ENCODE results near the gene FHIT. TPM values are rescaled to one million over a fixed set of nuclear protein-coding genes. Genes with fewer than 3 reads are reported as not detected.

Gene FHIT
- polyA plus RNA-seq, 1 of the 3 experiments (the other 2 are of a cell fraction): 0.41 TPM

DNA sequence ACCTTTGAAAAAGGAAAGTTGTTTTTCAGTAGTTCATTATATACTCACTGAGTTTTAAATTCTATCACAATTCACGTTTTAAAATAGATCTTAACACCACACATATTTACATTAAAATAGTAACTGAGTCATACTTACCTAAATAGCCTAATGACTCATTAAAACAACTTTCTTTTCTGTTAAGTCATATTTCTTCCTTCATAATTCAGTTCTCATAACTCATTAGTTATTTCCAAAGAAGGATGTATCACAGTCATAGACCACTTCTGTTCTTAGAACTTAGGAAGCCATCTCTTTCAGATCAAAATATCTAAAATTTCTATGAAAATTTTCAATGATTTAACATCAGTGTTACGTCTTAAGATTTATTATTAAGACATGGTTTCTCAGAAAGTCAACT is 885.9 kb downstream of the FHIT start (continued):
- TF ChIP-seq, protein P1, sequence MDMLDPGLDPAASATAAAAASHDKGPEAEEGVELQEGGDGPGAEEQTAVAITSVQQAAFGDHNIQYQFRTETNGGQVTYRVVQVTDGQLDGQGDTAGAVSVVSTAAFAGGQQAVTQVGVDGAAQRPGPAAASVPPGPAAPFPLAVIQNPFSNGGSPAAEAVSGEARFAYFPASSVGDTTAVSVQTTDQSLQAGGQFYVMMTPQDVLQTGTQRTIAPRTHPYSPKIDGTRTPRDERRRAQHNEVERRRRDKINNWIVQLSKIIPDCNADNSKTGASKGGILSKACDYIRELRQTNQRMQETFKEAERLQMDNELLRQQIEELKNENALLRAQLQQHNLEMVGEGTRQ (IDR thresholded peaks at IDR 0.05; ENCODE audit: borderline replicate concordance, low read depth, low read length): no peak
- no peak for TF ChIP-seq SIN3A (IDR thresholded peaks at IDR 0.05; ENCODE audit: borderline replicate concordance, low read depth, low read length)

DNA sequence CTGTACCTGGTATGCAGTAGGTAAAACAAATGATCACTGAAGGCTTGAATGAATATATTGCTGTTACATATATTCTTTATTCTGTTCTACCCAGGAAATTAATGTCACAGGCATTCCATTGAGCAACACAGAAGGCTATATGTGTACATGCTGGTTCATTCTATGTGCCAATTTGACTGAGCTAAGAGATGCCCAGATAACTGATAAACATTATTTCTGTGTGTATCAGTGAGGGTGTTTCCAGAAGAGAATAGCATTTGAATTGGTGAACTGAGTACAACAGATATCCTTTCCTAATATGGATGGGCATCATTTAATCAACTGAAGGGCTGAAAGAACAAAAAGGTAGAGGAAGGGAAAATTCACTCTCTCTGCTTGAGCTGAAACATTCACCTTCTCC is 886.8 kb downstream of the FHIT start:
- Histone ChIP-seq H3K4me1 (ENCODE audit: control insufficient read depth in 1 of 2, insufficient read depth in 2 of 2, low read depth in 1 of 2, low read length in 1 of 2) (no peaks in the 10 kb centered on the region), H3K36me3 (replicated peaks in 1 of 2; ENCODE audit: control insufficient read depth in 1 of 2, insufficient read depth in 2 of 2, low read length in 1 of 2) (no peaks in the 10 kb centered on the region), H3K9me2 (no peaks in the 10 kb centered on the region), H3K79me2 (ENCODE audit: insufficient read depth) (no peaks in the 10 kb centered on the region), H3K4me2 (no peak overlapping the region), H3K27ac (ENCODE audit: low read depth in 2 of 2, low read length in 1 of 2) (no peak overlapping the region), H3K9ac (no peak overlapping the region), H3K27me3 (ENCODE audit: insufficient read depth) (no peaks in the 10 kb centered on the region), H4K20me1 (ENCODE audit: insufficient read depth) (no peaks in the 10 kb centered on the region), H3F3A (replicated peaks; ENCODE audit: insufficient read depth) (no peaks in the 10 kb centered on the region), H3K4me3 (ENCODE audit: low read depth in 2 of 2, low read length in 1 of 2) (no peak overlapping the region), H2AFZ (ENCODE audit: low read depth) (no peak overlapping the region), H3K9me3 (no peaks in the 10 kb centered on the region)
- CTCF ChIA-PET: no interaction called here
- DNase-seq: no peak
- no peak for TF ChIP-seq RAD21 (IDR thresholded peaks at IDR 0.05; ENCODE audit: low read length)
- TF ChIP-seq, protein P2, sequence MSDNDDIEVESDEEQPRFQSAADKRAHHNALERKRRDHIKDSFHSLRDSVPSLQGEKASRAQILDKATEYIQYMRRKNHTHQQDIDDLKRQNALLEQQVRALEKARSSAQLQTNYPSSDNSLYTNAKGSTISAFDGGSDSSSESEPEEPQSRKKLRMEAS (IDR thresholded peaks at IDR 0.05; ENCODE audit: low read depth): no peak
- TF ChIP-seq YY1 (IDR thresholded peaks at IDR 0.05; ENCODE audit: low read depth): no peak
- TF ChIP-seq FOXM1 (IDR thresholded peaks at IDR 0.05; ENCODE audit: low read depth): no peak
- no peak for TF ChIP-seq TCF12 (IDR thresholded peaks at IDR 0.05)
- no peak for TF ChIP-seq JUND (IDR thresholded peaks at IDR 0.05)
- TF ChIP-seq SMC3 (IDR thresholded peaks at IDR 0.05; ENCODE audit: low read depth, low read length): no peak
- no peak for TF ChIP-seq EP300 (IDR thresholded peaks at IDR 0.05; ENCODE audit: borderline replicate concordance in 1 of 2, low read depth in 1 of 2, low read length in 1 of 2)
- no peak for TF ChIP-seq MXI1 (IDR thresholded peaks at IDR 0.05; ENCODE audit: low read depth, low read length)
- no peak for TF ChIP-seq ELF1 (IDR thresholded peaks at IDR 0.05)
- TF ChIP-seq, protein P1 (IDR thresholded peaks at IDR 0.05; ENCODE audit: borderline replicate concordance, low read depth, low read length): no peak
- TF ChIP-seq, protein P3, sequence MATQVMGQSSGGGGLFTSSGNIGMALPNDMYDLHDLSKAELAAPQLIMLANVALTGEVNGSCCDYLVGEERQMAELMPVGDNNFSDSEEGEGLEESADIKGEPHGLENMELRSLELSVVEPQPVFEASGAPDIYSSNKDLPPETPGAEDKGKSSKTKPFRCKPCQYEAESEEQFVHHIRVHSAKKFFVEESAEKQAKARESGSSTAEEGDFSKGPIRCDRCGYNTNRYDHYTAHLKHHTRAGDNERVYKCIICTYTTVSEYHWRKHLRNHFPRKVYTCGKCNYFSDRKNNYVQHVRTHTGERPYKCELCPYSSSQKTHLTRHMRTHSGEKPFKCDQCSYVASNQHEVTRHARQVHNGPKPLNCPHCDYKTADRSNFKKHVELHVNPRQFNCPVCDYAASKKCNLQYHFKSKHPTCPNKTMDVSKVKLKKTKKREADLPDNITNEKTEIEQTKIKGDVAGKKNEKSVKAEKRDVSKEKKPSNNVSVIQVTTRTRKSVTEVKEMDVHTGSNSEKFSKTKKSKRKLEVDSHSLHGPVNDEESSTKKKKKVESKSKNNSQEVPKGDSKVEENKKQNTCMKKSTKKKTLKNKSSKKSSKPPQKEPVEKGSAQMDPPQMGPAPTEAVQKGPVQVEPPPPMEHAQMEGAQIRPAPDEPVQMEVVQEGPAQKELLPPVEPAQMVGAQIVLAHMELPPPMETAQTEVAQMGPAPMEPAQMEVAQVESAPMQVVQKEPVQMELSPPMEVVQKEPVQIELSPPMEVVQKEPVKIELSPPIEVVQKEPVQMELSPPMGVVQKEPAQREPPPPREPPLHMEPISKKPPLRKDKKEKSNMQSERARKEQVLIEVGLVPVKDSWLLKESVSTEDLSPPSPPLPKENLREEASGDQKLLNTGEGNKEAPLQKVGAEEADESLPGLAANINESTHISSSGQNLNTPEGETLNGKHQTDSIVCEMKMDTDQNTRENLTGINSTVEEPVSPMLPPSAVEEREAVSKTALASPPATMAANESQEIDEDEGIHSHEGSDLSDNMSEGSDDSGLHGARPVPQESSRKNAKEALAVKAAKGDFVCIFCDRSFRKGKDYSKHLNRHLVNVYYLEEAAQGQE (IDR thresholded peaks at IDR 0.05; ENCODE audit: low read depth, low read length): no peak
- TF ChIP-seq, protein P4, sequence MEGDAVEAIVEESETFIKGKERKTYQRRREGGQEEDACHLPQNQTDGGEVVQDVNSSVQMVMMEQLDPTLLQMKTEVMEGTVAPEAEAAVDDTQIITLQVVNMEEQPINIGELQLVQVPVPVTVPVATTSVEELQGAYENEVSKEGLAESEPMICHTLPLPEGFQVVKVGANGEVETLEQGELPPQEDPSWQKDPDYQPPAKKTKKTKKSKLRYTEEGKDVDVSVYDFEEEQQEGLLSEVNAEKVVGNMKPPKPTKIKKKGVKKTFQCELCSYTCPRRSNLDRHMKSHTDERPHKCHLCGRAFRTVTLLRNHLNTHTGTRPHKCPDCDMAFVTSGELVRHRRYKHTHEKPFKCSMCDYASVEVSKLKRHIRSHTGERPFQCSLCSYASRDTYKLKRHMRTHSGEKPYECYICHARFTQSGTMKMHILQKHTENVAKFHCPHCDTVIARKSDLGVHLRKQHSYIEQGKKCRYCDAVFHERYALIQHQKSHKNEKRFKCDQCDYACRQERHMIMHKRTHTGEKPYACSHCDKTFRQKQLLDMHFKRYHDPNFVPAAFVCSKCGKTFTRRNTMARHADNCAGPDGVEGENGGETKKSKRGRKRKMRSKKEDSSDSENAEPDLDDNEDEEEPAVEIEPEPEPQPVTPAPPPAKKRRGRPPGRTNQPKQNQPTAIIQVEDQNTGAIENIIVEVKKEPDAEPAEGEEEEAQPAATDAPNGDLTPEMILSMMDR (IDR thresholded peaks at IDR 0.05): no peak
- TF ChIP-seq EZH2phosphoT487 (IDR thresholded peaks at IDR 0.05; ENCODE audit: borderline replicate concordance, low read depth): no peak
- no peak for TF ChIP-seq SIN3A (IDR thresholded peaks at IDR 0.05; ENCODE audit: borderline replicate concordance, low read depth, low read length)
- no peak for TF ChIP-seq FOXJ3 (CRISPR knock-in tag; IDR thresholded peaks at IDR 0.05)
- no peak for TF ChIP-seq MEF2A (IDR thresholded peaks at IDR 0.05; ENCODE audit: borderline replicate concordance, low read depth)
- TF ChIP-seq, protein P5, sequence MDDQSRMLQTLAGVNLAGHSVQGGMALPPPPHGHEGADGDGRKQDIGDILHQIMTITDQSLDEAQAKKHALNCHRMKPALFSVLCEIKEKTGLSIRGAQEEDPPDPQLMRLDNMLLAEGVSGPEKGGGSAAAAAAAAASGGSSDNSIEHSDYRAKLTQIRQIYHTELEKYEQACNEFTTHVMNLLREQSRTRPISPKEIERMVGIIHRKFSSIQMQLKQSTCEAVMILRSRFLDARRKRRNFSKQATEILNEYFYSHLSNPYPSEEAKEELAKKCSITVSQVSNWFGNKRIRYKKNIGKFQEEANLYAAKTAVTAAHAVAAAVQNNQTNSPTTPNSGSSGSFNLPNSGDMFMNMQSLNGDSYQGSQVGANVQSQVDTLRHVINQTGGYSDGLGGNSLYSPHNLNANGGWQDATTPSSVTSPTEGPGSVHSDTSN (IDR thresholded peaks at IDR 0.05): no peak
- POLR2A ChIA-PET: no interaction called here
